Left forelimb (tissue), 1 donor: ENCODE data around the gene ABCA4.

ENCODE experiments used
- DNase-seq: peaks from one replicate; pipeline ENCODE4 v3.0.0-alpha.2; 2018; ENCODE audit warnings: low spot score

ABCA4 gene

DNA sequence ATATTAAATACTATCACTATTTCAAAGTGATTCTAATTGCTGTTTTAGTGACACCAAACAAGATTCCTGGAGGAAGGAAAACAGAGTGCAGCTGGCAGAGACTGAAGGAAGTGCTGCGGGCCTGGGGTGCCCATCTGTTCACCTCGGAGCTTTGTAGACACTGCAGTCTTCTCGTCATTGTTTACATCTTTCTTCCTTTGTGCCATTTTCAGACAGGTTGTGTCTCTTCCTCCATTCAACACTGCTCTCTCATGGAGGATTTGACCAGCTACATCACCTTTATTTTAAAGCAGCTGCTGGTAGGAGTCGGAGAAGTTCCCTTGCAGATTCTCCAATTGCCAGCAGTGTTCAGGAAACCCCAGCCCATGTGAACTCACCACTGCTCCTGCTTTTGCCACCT is 37.3 kb downstream of the ABCA4 start:
- DNase-seq, result no peak

DNA sequence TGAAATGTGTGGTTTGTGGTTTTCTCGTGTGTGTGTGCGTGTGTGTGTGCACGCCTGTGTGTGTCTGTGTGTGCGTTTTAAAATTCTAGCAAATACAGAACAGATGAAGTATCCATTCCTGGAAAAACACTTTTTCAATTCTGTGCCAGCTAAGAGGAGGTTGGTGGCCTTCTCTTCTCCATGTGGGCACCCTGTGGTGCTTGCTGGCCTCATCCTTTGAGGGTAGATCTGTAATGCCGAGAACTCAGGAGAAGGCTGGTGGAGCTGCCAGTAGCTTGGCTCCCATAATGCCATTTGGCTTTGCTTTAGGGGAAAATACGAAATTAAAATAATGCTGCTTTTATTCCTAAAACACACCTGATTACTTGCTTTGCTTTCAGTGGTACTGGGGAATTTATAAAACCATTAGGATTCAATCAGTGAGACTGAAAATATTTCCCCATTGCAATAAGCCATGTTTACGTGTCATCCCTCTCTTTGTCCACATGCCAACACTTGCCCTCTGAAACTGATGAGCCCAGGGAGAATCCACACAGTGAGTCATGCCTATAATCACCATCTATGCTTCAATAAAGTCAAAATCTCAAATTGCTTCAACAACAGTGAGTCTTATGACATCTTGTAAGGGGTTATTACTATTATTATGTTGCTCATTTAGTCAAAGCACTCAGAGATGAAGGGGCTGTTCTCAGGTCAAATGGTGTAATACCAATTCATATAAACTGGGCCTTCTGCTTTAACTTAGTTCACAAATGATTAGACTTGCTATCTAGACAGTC is 39.2 kb downstream of the ABCA4 start:
- DNase-seq, result no peak

DNA sequence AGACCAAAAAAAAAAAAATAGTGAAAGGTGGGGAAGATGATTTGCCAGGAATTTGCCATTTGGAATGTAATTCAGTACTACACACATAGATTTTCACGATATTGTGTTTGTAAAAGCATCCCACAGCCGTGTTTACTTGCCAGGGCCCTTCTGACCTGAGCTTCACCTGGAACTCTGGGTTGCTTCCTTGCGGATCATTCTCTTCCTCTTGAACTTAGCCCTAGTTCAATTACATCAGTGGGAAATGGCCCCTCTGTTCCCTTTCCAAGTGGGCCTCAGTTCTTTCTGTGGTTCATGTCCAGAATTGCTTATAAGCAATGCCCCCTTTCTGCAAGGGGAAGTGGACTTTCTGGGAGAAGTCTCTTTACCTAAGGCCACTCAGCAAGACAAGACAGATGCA is 41.0 kb downstream of the ABCA4 start:
- no peak for DNase-seq

DNA sequence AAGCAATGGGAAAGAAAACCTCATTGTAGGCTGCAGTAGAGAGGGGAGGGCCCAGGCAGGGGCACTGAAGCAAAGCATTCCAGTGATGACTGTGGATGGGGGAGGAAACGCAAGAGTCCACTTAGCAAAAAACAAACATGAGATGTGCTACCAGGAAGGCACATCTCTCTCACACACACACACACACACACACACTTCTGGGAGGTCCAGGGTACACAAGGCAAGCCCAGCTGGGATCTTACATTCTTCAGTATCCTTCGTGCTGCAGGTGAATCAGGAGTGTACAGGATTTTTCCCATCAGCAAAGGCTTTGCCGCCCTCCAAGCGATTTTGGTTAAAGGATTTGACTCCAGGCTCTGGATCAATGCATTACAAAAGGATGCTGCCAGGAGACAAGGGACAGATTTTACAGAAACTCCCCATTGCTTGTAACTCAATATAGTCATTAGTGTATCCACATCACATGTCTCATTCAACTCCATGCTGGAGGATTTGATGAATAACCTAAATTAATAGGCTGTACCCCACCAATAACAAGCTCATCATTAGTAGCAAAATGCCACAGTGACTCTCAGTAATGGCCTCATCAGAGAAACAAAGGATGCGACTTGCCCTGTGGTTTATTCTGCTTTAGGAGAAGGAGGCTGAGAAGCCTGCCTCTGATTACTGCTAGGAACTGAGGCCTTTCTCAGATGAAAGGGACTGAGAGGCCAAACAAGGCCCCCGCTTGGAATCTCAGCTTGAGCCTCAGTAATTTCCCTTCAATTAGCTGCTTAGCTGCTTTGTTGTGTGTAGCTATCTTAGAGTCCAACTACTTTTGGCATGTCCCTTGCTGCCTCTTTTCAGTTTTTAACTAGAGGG is 41.6 kb downstream of the ABCA4 start:
- no peak for DNase-seq

DNA sequence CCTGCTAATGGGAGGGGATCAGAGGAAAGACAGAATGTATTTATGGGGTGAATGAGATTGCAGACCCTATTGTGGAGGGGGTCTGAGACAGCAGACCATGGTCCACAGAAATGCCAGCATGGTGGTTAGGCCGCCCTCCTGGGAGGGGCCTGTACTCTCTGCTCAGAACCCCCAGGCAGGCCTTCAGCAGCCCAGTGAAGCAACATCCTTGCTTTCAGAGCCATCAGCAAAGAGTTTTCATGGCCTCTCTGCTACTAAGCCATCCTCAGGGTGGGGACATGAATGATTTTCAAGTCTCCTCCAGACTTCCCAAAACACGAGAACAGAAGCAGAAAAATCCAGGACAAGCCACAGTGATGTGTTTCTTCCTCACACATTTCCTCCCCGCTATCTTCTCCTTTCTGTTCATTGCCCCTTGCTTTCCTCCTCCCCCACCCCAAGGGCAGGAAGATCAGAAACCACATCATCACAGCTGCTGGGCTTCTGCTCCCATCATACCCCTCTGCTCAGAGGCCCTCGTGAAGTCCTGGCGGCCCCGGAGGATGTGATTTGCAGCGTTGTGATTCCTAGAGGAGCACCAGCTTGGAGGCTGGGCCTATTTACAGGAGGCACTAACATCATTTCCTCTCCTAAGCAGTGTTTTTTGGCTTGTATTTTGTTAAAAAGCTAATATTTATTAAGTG is 48.0 kb downstream of the ABCA4 start:
- no peak for DNase-seq

DNA sequence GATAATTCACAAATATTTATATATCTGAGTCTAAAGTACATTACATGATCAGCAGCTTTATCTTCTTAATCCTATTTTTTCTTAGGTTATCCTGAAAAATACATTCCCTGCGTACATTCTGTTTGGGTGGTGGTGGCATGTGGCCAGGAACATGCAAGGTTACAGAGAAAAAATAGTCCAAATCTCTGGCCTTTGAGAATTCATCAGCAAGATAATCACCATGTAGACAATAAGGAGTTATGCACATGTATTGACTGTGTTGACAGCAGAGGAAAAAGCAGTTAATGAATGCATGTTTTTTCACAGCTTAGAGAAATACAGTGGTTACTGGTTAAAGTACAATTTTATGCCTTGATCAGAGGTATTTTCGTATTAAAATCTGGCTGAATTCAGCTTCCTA is 49.0 kb downstream of the ABCA4 start:
- no peak for DNase-seq

DNA sequence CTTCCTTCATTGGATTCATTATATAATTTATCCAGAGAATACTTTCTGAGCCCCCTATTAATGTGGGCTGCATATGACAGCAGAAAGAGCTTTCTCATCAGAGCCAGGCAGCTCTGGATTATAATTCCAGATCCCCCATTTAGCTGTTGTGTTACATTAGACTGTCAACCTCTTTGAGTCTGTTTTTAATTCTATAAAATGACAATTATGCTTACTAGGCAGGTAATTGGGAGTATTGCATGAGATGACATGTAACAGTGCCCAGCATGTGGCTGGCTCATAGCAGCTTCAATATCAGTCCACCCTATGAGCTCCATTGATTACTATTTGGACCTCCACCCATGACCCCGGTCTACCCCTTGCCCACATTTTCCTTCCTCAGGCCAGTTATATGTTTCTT is 49.6 kb downstream of the ABCA4 start:
- DNase-seq, result no peak

DNA sequence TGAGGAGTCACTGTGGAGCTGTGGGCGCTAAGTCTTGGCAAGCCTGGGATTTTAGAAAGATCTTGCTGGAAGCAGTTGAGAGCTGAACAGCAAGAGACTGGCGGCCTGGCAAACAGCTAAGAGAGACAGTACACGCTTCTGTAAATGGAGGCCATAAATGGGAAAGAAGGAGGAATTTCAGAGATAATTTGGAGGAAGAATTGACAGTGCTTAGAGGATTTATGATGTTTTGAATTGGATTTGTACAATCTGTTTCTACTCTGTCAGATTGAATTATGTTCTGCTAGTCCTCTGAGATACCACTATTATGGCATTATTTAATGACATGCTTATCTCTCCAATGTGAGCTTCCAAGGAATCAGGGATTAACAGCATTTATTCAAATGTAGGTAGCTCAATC is 50.1 kb downstream of the ABCA4 start:
- DNase-seq, result no peak

DNA sequence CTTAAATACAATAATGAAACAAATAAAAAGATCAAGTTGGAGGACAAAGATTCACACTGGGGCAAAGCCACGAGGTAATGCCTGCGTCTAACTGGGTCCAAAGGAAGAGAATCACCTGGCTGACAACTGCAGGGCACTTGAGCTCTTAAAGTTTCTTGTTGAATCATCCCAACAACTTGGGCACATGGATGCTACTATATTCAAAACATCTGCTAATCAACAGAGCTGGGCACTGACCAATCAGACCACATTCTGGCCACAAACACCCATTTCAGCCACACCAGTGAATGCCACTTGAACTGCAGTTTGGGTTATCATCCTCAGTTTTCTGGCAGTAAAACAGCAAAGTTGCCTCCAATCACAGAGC is 51.0 kb downstream of the ABCA4 start:
- no peak for DNase-seq

DNA sequence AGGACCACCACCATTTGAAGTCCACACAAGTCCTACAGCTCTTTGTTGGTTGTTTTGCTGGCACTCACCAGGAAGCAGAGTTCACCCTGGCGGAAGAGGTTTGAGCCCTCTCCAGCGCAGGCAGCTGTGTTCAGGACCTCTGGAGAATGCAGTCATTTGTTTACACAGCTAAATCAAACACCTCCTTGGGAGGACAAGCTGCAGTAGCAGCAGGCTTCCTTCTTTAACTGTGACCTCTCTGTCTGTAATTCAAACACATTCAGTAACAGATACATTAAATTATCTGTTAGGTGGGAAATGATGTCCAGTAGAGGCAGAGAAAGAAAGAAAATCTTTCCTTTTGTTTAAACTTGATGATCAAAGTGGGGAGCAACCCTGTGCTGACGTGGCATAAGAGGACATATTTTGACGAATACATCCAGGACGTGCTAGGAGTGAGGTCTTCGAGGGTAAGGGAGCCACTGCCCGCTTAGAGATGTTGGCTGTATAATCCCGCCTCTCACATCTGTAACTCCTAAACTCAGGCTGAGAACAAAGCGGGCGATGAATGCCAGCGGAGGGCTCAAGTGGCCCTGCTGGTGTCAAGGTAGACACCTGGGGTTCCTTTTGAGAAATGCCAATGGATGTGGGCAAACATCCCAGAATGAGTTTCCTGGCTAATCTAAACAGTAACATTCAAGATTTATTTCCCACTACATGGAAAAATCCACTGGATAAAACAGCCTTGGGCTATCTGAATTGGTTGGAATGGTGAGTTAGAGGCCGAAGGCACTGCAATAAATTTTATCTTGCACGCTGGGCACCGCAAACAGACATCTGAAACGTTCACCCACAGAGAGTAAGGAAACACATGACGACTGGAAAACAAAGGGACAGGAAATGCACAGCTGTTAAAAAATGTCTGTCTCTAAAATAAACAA is 51.7 kb downstream of the ABCA4 start:
- DNase-seq, result no peak

DNA sequence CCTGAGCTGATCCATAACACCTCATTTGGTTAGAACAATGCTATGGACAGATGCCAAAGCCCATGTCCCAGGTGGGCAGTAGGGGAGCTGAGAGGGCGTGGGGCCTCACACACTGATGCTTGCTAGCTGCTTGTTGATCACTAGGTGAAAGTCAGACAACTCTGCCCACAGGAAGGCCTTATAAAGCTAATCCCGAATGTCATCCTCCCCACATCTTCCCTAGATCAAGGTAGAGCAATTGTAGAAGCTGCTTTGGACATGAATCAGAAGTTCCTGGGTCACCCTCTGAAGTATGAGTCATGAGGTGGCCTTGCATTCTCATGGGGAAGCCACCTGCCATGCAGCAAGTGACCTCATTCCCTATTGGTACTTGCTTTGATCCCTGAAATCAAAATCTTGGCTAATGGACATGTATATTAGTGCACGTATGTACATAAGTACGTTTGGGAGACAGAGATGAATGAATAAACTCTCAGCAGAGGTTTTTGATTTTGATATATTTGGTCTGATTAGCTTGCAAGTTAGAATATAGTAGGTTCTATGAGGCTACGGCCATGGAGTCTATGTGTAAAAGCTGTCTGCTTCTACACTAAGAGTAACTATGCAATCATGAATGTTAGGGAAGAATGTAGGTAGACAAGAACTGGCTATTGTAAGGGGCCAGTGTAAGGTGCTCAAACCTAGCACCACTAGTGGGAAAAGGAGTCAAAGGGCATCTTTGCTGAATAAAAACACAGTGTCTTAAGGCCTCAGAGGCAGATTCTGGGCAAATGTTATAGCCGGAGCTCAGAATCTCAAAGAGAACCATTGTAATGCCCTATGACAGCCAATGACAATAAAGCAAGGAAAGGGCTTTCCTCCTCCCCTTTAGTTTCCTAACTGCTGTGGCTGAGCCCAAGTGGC is 52.6 kb downstream of the ABCA4 start:
- DNase-seq, result no peak

DNA sequence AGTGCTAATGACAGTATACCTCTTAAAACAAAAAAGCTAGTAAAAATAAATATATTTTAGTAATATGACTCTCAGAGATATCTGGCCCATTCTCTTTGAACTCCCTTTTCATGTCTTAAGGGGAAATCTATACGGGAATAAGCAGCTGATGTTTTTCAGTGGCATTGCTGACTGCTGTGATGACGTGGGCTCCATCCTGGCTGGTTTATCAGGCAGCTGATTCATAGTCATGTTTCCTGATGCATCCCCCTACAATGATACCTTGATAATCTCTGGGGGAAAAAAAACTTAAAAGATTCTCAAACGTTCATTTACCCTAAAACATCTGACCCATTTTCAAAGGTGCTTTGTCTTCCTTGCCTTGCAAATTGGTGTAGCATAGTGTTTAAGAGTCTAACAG is 53.8 kb downstream of the ABCA4 start:
- DNase-seq, result no peak

DNA sequence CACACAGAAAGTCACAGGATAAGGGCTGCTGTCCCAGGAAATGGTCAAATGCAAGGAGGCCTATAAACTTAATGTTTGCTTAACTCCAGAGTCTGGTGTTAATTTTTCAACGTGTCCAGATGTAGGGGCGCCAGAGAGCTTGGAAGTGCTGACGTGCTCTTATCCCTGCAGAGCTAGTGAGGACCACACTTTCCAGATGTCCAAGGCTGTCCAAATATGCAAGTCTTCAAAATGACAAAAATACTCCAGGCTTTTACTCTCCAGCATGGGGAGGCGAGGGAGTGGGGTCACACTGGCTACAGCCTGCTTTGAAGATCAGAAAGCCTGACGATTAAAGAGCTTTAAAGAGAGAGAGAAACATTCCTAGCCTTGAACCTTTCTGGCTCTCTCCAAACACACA is 57.6 kb downstream of the ABCA4 start:
- DNase-seq, result peak; percentile 76

DNA sequence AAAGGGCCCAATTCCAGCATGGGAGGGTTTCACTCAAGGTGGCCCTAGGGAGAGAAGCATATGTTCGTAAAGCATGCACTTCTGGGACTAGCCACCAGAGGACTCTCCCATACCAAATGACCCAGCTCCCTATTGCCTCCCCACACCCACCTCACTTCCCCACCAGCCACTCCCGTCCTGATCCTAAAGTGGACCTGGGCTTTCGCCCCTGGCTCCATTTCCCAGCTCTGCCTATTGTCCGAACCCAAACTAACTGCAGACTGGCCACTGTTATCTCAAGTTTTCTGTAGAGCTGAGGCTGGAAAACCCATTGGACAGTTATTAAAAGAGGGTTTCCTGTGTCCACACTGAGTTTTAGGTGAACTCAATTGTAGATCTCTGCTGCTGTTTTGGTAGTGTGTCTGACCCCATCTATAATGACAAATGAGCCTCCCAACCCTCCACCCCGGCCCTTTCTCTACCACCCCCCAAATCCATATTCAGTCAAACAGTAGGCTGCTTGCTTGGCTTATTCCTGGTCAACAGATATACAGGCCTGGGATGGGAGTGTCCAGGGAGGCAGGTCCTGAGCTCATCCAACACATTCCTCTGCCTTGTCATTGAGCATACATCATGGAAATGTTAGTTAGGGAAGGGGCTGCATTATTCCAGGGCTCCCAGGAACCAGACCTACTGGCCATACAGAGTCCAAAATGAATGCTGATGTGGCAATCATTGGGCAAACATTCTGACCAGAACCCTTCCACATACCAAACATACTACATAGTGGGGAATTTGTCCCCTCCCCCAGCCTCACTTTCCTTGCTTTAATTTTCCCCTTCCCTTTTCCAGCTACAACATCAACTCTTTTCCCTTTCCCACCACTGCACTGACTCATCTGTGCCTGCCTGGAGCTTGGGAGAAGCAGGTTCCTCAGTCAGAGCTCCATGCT is 59.2 kb downstream of the ABCA4 start:
- no peak for DNase-seq

DNA sequence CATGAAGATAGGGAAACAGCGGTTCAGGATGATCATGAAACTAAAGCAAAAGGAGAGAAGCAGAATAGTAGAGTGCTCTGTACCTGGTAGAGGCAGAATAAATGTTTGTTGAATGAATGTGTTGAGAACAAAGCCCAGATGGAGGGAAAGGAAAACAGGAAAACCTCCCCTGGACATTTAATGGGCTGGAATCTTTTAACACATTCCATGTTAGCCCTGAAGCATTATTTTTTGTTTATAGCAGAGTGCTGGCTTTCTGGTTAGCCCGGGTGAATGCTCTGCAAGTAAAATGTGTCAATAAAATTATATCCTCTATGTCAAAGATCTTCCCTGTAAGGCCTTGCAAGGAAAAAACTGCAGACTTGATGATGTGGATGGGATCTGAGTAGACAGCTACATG is 60.2 kb downstream of the ABCA4 start:
- no peak for DNase-seq

DNA sequence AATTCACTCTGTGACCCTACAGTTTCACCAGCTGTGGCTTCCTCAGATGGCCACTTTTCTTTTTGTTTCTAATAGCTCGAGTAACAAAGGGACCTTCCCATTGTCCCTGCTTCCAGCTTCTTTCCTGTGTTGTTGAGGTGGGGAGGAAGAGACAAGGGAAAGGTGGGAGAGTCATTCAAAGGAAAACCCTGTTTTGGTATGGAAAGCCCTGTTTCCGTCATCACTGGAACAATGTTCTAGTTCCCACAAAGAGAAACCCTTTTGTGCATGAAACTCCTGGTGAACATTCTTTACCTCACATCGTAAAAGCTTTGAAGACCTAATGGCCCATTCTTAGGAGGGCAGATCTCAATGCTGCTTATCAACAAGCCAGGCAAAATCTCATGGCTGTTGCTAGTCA is 62.2 kb downstream of the ABCA4 start:
- DNase-seq, result no peak

DNA sequence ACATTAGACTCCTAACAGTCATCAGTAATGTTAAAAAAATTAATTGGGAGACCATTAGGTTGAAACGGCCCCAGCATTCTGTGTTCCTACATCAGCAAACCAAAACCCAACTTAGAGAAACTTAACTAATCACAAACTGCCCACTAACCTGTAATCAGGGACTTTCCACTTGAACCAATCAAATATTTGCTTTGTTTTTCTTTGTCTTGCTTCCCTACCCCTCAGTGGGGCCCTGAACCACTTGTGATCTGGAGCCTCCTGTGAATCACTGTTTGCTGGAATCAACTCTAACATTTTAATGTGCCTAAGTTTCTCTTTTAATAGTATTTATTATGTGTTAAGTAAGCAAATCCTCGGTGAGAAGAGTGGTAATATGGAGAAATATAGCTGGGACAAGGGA is 64.0 kb downstream of the ABCA4 start:
- no peak for DNase-seq

DNA sequence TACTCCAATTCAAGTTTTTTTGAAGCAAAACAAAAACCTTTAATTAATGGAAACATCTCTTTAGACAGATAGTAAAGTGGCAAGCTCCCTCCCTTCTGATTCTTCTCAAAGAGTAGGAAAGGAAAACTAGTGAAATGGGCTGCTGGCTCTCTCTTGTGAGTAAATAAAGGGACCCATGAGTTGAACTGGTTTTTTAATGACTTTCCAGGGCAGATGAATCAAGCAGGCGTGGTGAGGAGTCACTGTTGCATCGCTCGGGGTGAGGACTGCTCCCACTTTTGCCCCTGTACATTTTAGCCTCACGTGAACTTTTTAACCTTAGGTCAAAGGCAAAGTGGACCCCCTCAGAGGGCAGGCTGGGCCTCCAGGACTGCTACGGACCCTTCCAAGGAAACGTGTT is 64.8 kb downstream of the ABCA4 start:
- no peak for DNase-seq

DNA sequence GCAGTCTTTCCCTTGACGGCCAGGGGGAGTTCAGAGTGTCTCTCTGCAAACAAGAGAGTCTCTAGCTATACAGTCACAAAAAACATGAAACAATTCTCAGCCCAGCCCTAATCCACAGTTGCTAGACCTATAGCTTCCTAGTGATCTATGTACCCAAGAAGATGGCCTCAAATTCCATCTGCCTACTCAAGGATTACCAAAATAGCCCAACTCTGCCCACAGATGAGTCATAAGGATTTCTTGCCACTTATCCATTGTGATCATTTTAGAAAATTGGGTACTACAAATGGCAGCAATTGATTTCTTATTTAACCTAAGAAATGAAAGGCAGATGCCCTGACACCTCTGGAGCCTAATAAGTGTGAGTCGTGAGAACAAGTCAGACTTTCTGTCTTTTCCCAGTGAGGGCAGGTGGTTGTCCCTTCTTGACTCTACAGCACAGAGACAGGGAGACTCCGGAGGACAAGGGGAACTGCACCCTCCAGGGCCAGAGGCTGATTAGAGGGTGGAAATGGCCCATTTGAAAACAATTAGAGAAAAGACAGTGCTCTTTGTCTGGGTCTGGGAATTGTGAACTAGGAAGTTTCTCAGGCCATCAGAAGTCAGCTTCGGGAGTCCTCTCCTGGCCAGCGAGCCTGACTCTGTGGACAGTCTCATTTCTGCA is 65.4 kb downstream of the ABCA4 start:
- no peak for DNase-seq
